ENCODE results near the gene CDK6.
A peak's percentile ranks its signal among the peaks of the same experiment; 100 is the strongest.

CDK6 gene

DNA sequence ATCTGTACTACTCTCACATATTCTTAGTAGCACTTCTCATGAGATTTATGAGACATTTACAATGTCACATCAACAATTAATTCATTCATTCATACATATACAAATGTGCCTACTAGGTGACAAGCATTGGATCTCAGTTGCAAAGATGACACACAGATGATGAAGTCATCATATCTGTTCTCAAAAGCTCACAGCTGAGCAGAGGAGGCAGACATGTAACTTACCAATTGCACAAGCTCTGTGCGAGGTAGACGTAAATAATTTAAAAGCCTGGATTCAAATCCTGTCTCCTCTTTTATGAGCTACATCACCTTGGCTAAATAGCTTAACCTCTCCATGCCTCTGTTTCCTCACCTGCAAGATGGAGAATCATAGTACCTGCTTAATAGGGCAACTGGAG, 136.8 kb downstream of the CDK6 start:
- no peak for DNase-seq (ENCODE audit: low spot score)
- Histone ChIP-seq H3K14ac (ENCODE audit: low read length) (no peak overlapping the region), H3K4ac (ENCODE audit: low read length) (no peak overlapping the region), H3K4me3 (ENCODE audit: low read length in 2 of 2) (no peak overlapping the region), H3K23ac (ENCODE audit: low read depth, low read length, poor library complexity) (no peak overlapping the region), H3K27ac (replicated peaks; ENCODE audit: low read length) (no peak overlapping the region), H2BK5ac (ENCODE audit: low read length) (no peak overlapping the region), H3K18ac (ENCODE audit: low read length) (no peak overlapping the region), H2AK5ac (ENCODE audit: low read depth, low read length) (no peak overlapping the region), H3K9ac (ENCODE audit: low read depth, low read length, poor library complexity) (no peak overlapping the region), H4K91ac (ENCODE audit: low read depth, low read length, poor library complexity) (no peak overlapping the region), H2BK12ac (ENCODE audit: low read length) (no peak overlapping the region), H3K36me3 (replicated peaks in 1 of 2; ENCODE audit: control insufficient read depth in 2 of 2, insufficient read depth in 2 of 2, low read length in 2 of 2) (no peaks in the 10 kb centered on the region), H3K27me3 (ENCODE audit: control insufficient read depth in 3 of 3, insufficient read depth in 3 of 3, low read depth in 1 of 3, low read length in 3 of 3) (no peaks in the 10 kb centered on the region), H3K9me3 (replicated peaks in 1 of 2; ENCODE audit: control insufficient read depth in 2 of 2, insufficient read depth in 1 of 2, low read depth in 1 of 2, low read length in 2 of 2) (peaks cover 0 to under 1% of the 10 kb centered on the region in 2 donors), H3K4me2 (ENCODE audit: insufficient read depth, low read length, poor library complexity, severe bottlenecking) (no peak overlapping the region), H3K79me1 (ENCODE audit: low read depth, low read length) (no peaks in the 10 kb centered on the region), H2BK120ac (ENCODE audit: low read depth, low read length) (no peak overlapping the region), H2BK15ac (ENCODE audit: low read length) (no peak overlapping the region), H3K4me1 (ENCODE audit: control insufficient read depth in 2 of 2, insufficient read depth in 1 of 2, low read depth in 1 of 2, low read length in 2 of 2) (peaks cover 6 to 24% of the 10 kb centered on the region in 2 donors), H2AFZ (ENCODE audit: low read length) (no peak overlapping the region), H4K8ac (ENCODE audit: low read depth, low read length) (no peak overlapping the region)
- WGBS, 2 donors (ENCODE audit: extremely low coverage in 2 of 2, insufficient read length in 2 of 2, insufficient replicate concordance in 1 of 2) = no CpG with 5 or more reads among the region's 2 CpGs

GRCh38 chr7:92698237-92698841, 138.0 kb downstream of the CDK6 start:
- no peak overlapping the region for H2BK120ac ChIP-seq (ENCODE audit: low read depth, low read length)
- H3K36me3 ChIP-seq (replicated peaks in 1 of 2; ENCODE audit: control insufficient read depth in 2 of 2, insufficient read depth in 2 of 2, low read length in 2 of 2) = no peaks in the 10 kb centered on the region
- H4K8ac ChIP-seq (ENCODE audit: low read depth, low read length) = no peak overlapping the region
- H3K4ac ChIP-seq (ENCODE audit: low read length) = no peak overlapping the region
- H3K9ac ChIP-seq (ENCODE audit: low read depth, low read length, poor library complexity) = no peak overlapping the region
- H3K27ac ChIP-seq (replicated peaks; ENCODE audit: low read length) = no peak overlapping the region
- H3K4me2 ChIP-seq (ENCODE audit: insufficient read depth, low read length, poor library complexity, severe bottlenecking) = no peak overlapping the region
- no peaks in the 10 kb centered on the region for H3K27me3 ChIP-seq (ENCODE audit: control insufficient read depth in 3 of 3, insufficient read depth in 3 of 3, low read depth in 1 of 3, low read length in 3 of 3)
- peak; percentile 12 for DNase-seq (ENCODE audit: low spot score)
- H3K9me3 ChIP-seq (replicated peaks in 1 of 2; ENCODE audit: control insufficient read depth in 2 of 2, insufficient read depth in 1 of 2, low read depth in 1 of 2, low read length in 2 of 2) = peaks cover 0 to 4% of the 10 kb centered on the region in 2 donors
- no peak overlapping the region for H3K23ac ChIP-seq (ENCODE audit: low read depth, low read length, poor library complexity)
- no peak overlapping the region for H3K14ac ChIP-seq (ENCODE audit: low read length)
- no CpG with 5 or more reads among the region's 12 CpGs for WGBS, 2 donors (ENCODE audit: extremely low coverage in 2 of 2, insufficient read length in 2 of 2, insufficient replicate concordance in 1 of 2)
- no peak overlapping the region for H3K18ac ChIP-seq (ENCODE audit: low read length)
- no peak overlapping the region for H2BK12ac ChIP-seq (ENCODE audit: low read length)
- H2AK5ac ChIP-seq (ENCODE audit: low read depth, low read length) = no peak overlapping the region
- H3K4me3 ChIP-seq (ENCODE audit: low read length in 2 of 2) = no peak overlapping the region
- H2AFZ ChIP-seq (ENCODE audit: low read length) = peak overlapping the region; percentile 61
- no peak overlapping the region for H4K91ac ChIP-seq (ENCODE audit: low read depth, low read length, poor library complexity)
- no peak overlapping the region for H2BK5ac ChIP-seq (ENCODE audit: low read length)
- no peaks in the 10 kb centered on the region for H3K79me1 ChIP-seq (ENCODE audit: low read depth, low read length)
- peaks cover 6 to 26% of the 10 kb centered on the region in 2 donors for H3K4me1 ChIP-seq (ENCODE audit: control insufficient read depth in 2 of 2, insufficient read depth in 1 of 2, low read depth in 1 of 2, low read length in 2 of 2)
- no peak overlapping the region for H2BK15ac ChIP-seq (ENCODE audit: low read length)

GRCh38 chr7:92697414-92697813, 139.0 kb downstream of the CDK6 start:
- H3K79me1 ChIP-seq (ENCODE audit: low read depth, low read length) = no peaks in the 10 kb centered on the region
- peaks cover 6 to 26% of the 10 kb centered on the region in 2 donors for H3K4me1 ChIP-seq (ENCODE audit: control insufficient read depth in 2 of 2, insufficient read depth in 1 of 2, low read depth in 1 of 2, low read length in 2 of 2)
- no peak overlapping the region for H2BK5ac ChIP-seq (ENCODE audit: low read length)
- H4K91ac ChIP-seq (ENCODE audit: low read depth, low read length, poor library complexity) = no peak overlapping the region
- H3K9me3 ChIP-seq (replicated peaks in 1 of 2; ENCODE audit: control insufficient read depth in 2 of 2, insufficient read depth in 1 of 2, low read depth in 1 of 2, low read length in 2 of 2) = peaks cover 0 to 9% of the 10 kb centered on the region in 2 donors
- no peak overlapping the region for H3K9ac ChIP-seq (ENCODE audit: low read depth, low read length, poor library complexity)
- H2BK12ac ChIP-seq (ENCODE audit: low read length) = no peak overlapping the region
- H4K8ac ChIP-seq (ENCODE audit: low read depth, low read length) = no peak overlapping the region
- no peak overlapping the region for H2AK5ac ChIP-seq (ENCODE audit: low read depth, low read length)
- H3K4me3 ChIP-seq (ENCODE audit: low read length in 2 of 2) = no peak overlapping the region
- H3K23ac ChIP-seq (ENCODE audit: low read depth, low read length, poor library complexity) = no peak overlapping the region
- H3K36me3 ChIP-seq (replicated peaks in 1 of 2; ENCODE audit: control insufficient read depth in 2 of 2, insufficient read depth in 2 of 2, low read length in 2 of 2) = no peaks in the 10 kb centered on the region
- no peak for DNase-seq (ENCODE audit: low spot score)
- no peak overlapping the region for H2BK15ac ChIP-seq (ENCODE audit: low read length)
- H3K4me2 ChIP-seq (ENCODE audit: insufficient read depth, low read length, poor library complexity, severe bottlenecking) = no peak overlapping the region
- WGBS, 2 donors (ENCODE audit: extremely low coverage in 2 of 2, insufficient read length in 2 of 2, insufficient replicate concordance in 1 of 2) = no CpG with 5 or more reads among the region's 2 CpGs
- H2BK120ac ChIP-seq (ENCODE audit: low read depth, low read length) = no peak overlapping the region
- H3K14ac ChIP-seq (ENCODE audit: low read length) = no peak overlapping the region
- H3K18ac ChIP-seq (ENCODE audit: low read length) = no peak overlapping the region
- H3K27me3 ChIP-seq (ENCODE audit: control insufficient read depth in 3 of 3, insufficient read depth in 3 of 3, low read depth in 1 of 3, low read length in 3 of 3) = no peaks in the 10 kb centered on the region
- H3K27ac ChIP-seq (replicated peaks; ENCODE audit: low read length) = no peak overlapping the region
- no peak overlapping the region for H3K4ac ChIP-seq (ENCODE audit: low read length)
- no peak overlapping the region for H2AFZ ChIP-seq (ENCODE audit: low read length)

DNA sequence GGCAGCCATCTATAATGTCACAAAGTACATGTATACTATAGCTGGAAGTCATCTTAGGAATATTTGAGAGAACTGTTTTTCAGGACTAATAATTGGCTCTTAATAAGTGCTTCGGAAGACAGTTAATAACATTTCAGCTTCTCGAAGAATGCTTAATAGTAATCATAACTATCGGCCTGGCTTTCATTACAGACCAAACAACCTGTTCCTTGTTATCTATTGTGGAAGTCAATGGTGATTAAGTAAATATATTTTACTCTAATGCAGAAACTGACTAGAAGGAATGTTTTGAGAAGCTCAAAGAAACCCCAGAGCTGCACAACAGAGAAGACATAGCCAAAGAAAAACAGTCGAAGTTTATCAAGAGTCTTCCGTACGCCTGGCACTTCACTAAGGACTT, 139.4 kb downstream of the CDK6 start:
- Histone ChIP-seq H2BK15ac (ENCODE audit: low read length) (no peak overlapping the region), H2BK5ac (ENCODE audit: low read length) (no peak overlapping the region), H3K9me3 (replicated peaks in 1 of 2; ENCODE audit: control insufficient read depth in 2 of 2, insufficient read depth in 1 of 2, low read depth in 1 of 2, low read length in 2 of 2) (peaks cover 0 to 9% of the 10 kb centered on the region in 2 donors), H3K4ac (ENCODE audit: low read length) (no peak overlapping the region), H3K4me3 (ENCODE audit: low read length in 2 of 2) (no peak overlapping the region), H2BK12ac (ENCODE audit: low read length) (no peak overlapping the region), H3K4me1 (ENCODE audit: control insufficient read depth in 2 of 2, insufficient read depth in 1 of 2, low read depth in 1 of 2, low read length in 2 of 2) (peaks cover 6 to 26% of the 10 kb centered on the region in 2 donors), H4K8ac (ENCODE audit: low read depth, low read length) (no peak overlapping the region), H3K27me3 (ENCODE audit: control insufficient read depth in 3 of 3, insufficient read depth in 3 of 3, low read depth in 1 of 3, low read length in 3 of 3) (no peaks in the 10 kb centered on the region), H2AFZ (ENCODE audit: low read length) (no peak overlapping the region), H2AK5ac (ENCODE audit: low read depth, low read length) (no peak overlapping the region), H3K36me3 (replicated peaks in 1 of 2; ENCODE audit: control insufficient read depth in 2 of 2, insufficient read depth in 2 of 2, low read length in 2 of 2) (no peaks in the 10 kb centered on the region), H3K18ac (ENCODE audit: low read length) (no peak overlapping the region), H4K91ac (ENCODE audit: low read depth, low read length, poor library complexity) (no peak overlapping the region), H3K27ac (replicated peaks; ENCODE audit: low read length) (no peak overlapping the region), H3K14ac (ENCODE audit: low read length) (no peak overlapping the region), H3K23ac (ENCODE audit: low read depth, low read length, poor library complexity) (no peak overlapping the region), H3K4me2 (ENCODE audit: insufficient read depth, low read length, poor library complexity, severe bottlenecking) (no peak overlapping the region), H2BK120ac (ENCODE audit: low read depth, low read length) (no peak overlapping the region), H3K9ac (ENCODE audit: low read depth, low read length, poor library complexity) (no peak overlapping the region), H3K79me1 (ENCODE audit: low read depth, low read length) (no peaks in the 10 kb centered on the region)
- no CpG with 5 or more reads among the region's 6 CpGs for WGBS, 2 donors (ENCODE audit: extremely low coverage in 2 of 2, insufficient read length in 2 of 2, insufficient replicate concordance in 1 of 2)
- DNase-seq (ENCODE audit: low spot score) = no peak

Measured in neuronal stem cell (in vitro differentiated cells).